GM12878 (cell line): ENCODE measurements around the gene PSMD4. TPM values are rescaled to one million over a fixed set of nuclear protein-coding genes. Genes with fewer than 3 reads are reported as not detected.

Source experiments
- CHD1 ChIP-seq: IDR thresholded peaks from 2 replicates; pipeline ENCODE4 v1.6.1; 2012; ENCODE audit warnings: low read depth, low read length, improper control_type of control experiment
- ESRRA ChIP-seq: IDR thresholded peaks from 2 replicates; pipeline ENCODE4 v1.6.1; 2012; ENCODE audit warnings: mild to moderate bottlenecking, low read length, improper control_type of control experiment
- JUNB ChIP-seq: IDR thresholded peaks from 2 replicates; pipeline ENCODE4 v1.6.1; 2016; ENCODE audit warnings: antibody characterized with exemption, mild to moderate bottlenecking
- RCOR1 ChIP-seq: conservative IDR thresholded peaks from 2 replicates; pipeline ENCODE4 v1.6.1; 2012; ENCODE audit warnings: low read depth, low read length, improper control_type of control experiment
- SP1 ChIP-seq: IDR thresholded peaks from one replicate; pipeline ENCODE4 v1.6.1; 2011; ENCODE audit warnings: low read depth, low read length
- TAF1 ChIP-seq: IDR thresholded peaks from 2 replicates; pipeline ENCODE4 v1.6.1; 2011; ENCODE audit warnings: mild to moderate bottlenecking, low read depth, low read length, borderline replicate concordance
- polyA plus RNA-seq, 11 experiments: library from polyadenylated mRNA; depleted of rRNA in 4 of 11; unstranded in 6 of 11; stranded (reverse) in 5 of 11; fragments of >200 nt; fragmentation: Nextera tagmentation in 4 of 11; fragmentation: Illumina TruSeq in 1 of 11; extraction: Ambion mirVana in 4 of 11; extraction: Trizol in 1 of 11; gene quantifications; 1 replicate in 1 of 11; 2 replicates in 10 of 11; pipeline versions ENCODE4 v1.2.1 to v1.2.3, GENCODE V29; 2011 to 2016; ENCODE audit warnings: inconsistent platforms in 2 of 11, missing spikeins in 2 of 11, low read depth in 1 of 11
- total RNA-seq, 4 experiments: library from RNA; depleted of rRNA in 3 of 4; stranded (reverse); fragments of >200 nt in 3 of 4; fragmentation: Illumina TruSeq in 1 of 4; extraction: Trizol in 1 of 4; gene quantifications; 2 replicates each; pipeline versions ENCODE4 v1.2.1 to v1.2.3, GENCODE V29; 2013 to 2021
- TF ChIP-seq, protein P1 (sequence below): fragments of 450-650 bp; formaldehyde crosslinking; IDR thresholded peaks from 2 replicates; pipeline ENCODE4 v1.5.0; 2022; ENCODE audit warnings: mild to moderate bottlenecking, missing genetic modification characterization
- TF ChIP-seq, protein P2 (sequence below): IDR thresholded peaks from 2 replicates; pipeline ENCODE4 v1.6.1; 2012; ENCODE audit warnings: mild to moderate bottlenecking, low read depth, low read length
- TF ChIP-seq, protein P3 (sequence below): fragments of 450-650 bp; IDR thresholded peaks from 2 replicates; pipeline ENCODE4 v1.6.1; 2017; ENCODE audit warnings: borderline replicate concordance
- TF ChIP-seq, protein P4 (sequence below): IDR thresholded peaks from 2 replicates; pipeline ENCODE4 v1.6.1; 2012; ENCODE audit warnings: improper control_type of control experiment, low read depth, low read length; ENCODE audit not compliant: insufficient replicate concordance
- TF ChIP-seq, protein P5 (sequence below): IDR thresholded peaks from 2 replicates; pipeline ENCODE4 v1.6.1; 2011; ENCODE audit warnings: mild to moderate bottlenecking, low read depth, low read length, moderate library complexity; ENCODE audit not compliant: insufficient replicate concordance

Gene PSMD4
- total and polyA plus RNA-seq, 10 of the 15 experiments (the other 5 are each of a cell fraction or from before 2014, with no cell fraction given): 129 to 281 (median 188) TPM

DNA sequence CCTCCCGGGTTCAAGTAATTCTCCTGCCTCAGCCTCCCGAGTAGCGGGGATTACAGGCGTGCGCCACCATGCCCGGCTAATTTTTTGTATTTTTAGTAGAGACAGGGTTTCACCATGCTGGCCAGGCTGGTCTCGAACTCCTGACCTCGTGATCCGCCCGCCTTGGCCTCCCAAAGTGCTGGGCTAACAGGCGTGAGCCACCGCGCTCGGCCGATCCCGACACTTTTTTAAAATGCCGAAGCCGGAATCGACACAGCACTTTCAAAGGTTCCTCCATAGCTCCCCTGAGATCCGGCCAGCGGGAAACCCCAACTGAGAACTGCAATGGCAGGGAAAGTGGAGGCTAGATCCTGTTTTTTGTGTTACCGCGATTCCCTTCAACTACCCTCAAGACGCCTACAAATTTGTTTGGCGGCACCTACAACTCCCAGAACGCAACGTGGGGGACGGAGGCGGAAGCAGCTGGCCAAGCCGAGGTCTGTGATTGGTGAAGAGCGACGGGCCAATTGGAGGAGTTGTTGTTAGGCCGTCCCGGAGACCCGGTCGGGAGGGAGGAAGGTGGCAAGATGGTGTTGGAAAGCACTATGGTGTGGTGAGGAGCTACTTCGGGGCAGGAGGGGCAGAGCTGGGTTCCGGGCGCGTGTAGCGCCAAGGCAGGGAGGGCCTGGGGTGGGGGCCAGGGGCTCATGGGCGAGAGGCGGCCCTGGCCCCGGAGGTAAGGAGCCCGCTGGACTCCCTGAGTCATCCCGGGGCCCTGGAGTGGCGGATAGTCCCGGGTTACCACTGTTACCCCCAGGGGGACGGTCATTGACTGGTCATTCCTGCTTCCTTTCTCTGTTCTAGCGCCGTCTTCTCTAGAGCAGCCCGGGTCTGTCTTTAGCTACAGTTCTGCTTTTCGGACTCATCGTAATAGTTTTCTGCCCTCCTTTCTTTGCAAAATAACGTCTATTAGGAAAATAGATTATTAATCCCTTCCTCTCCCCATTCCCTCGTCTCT, at the start of gene PSMD4 (continued):
- TF ChIP-seq, protein P1, sequence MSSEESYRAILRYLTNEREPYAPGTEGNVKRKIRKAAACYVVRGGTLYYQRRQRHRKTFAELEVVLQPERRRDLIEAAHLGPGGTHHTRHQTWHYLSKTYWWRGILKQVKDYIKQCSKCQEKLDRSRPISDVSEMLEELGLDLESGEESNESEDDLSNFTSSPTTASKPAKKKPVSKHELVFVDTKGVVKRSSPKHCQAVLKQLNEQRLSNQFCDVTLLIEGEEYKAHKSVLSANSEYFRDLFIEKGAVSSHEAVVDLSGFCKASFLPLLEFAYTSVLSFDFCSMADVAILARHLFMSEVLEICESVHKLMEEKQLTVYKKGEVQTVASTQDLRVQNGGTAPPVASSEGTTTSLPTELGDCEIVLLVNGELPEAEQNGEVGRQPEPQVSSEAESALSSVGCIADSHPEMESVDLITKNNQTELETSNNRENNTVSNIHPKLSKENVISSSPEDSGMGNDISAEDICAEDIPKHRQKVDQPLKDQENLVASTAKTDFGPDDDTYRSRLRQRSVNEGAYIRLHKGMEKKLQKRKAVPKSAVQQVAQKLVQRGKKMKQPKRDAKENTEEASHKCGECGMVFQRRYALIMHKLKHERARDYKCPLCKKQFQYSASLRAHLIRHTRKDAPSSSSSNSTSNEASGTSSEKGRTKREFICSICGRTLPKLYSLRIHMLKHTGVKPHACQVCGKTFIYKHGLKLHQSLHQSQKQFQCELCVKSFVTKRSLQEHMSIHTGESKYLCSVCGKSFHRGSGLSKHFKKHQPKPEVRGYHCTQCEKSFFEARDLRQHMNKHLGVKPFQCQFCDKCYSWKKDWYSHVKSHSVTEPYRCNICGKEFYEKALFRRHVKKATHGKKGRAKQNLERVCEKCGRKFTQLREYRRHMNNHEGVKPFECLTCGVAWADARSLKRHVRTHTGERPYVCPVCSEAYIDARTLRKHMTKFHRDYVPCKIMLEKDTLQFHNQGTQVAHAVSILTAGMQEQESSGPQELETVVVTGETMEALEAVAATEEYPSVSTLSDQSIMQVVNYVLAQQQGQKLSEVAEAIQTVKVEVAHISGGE (CRISPR knock-in tag): no peak
- TF ChIP-seq, protein P2, sequence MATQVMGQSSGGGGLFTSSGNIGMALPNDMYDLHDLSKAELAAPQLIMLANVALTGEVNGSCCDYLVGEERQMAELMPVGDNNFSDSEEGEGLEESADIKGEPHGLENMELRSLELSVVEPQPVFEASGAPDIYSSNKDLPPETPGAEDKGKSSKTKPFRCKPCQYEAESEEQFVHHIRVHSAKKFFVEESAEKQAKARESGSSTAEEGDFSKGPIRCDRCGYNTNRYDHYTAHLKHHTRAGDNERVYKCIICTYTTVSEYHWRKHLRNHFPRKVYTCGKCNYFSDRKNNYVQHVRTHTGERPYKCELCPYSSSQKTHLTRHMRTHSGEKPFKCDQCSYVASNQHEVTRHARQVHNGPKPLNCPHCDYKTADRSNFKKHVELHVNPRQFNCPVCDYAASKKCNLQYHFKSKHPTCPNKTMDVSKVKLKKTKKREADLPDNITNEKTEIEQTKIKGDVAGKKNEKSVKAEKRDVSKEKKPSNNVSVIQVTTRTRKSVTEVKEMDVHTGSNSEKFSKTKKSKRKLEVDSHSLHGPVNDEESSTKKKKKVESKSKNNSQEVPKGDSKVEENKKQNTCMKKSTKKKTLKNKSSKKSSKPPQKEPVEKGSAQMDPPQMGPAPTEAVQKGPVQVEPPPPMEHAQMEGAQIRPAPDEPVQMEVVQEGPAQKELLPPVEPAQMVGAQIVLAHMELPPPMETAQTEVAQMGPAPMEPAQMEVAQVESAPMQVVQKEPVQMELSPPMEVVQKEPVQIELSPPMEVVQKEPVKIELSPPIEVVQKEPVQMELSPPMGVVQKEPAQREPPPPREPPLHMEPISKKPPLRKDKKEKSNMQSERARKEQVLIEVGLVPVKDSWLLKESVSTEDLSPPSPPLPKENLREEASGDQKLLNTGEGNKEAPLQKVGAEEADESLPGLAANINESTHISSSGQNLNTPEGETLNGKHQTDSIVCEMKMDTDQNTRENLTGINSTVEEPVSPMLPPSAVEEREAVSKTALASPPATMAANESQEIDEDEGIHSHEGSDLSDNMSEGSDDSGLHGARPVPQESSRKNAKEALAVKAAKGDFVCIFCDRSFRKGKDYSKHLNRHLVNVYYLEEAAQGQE: no peak
- TF ChIP-seq, protein P3, sequence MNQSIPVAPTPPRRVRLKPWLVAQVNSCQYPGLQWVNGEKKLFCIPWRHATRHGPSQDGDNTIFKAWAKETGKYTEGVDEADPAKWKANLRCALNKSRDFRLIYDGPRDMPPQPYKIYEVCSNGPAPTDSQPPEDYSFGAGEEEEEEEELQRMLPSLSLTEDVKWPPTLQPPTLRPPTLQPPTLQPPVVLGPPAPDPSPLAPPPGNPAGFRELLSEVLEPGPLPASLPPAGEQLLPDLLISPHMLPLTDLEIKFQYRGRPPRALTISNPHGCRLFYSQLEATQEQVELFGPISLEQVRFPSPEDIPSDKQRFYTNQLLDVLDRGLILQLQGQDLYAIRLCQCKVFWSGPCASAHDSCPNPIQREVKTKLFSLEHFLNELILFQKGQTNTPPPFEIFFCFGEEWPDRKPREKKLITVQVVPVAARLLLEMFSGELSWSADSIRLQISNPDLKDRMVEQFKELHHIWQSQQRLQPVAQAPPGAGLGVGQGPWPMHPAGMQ: no peak
- TF ChIP-seq SP1: peak; percentile 97
- TF ChIP-seq, protein P4, sequence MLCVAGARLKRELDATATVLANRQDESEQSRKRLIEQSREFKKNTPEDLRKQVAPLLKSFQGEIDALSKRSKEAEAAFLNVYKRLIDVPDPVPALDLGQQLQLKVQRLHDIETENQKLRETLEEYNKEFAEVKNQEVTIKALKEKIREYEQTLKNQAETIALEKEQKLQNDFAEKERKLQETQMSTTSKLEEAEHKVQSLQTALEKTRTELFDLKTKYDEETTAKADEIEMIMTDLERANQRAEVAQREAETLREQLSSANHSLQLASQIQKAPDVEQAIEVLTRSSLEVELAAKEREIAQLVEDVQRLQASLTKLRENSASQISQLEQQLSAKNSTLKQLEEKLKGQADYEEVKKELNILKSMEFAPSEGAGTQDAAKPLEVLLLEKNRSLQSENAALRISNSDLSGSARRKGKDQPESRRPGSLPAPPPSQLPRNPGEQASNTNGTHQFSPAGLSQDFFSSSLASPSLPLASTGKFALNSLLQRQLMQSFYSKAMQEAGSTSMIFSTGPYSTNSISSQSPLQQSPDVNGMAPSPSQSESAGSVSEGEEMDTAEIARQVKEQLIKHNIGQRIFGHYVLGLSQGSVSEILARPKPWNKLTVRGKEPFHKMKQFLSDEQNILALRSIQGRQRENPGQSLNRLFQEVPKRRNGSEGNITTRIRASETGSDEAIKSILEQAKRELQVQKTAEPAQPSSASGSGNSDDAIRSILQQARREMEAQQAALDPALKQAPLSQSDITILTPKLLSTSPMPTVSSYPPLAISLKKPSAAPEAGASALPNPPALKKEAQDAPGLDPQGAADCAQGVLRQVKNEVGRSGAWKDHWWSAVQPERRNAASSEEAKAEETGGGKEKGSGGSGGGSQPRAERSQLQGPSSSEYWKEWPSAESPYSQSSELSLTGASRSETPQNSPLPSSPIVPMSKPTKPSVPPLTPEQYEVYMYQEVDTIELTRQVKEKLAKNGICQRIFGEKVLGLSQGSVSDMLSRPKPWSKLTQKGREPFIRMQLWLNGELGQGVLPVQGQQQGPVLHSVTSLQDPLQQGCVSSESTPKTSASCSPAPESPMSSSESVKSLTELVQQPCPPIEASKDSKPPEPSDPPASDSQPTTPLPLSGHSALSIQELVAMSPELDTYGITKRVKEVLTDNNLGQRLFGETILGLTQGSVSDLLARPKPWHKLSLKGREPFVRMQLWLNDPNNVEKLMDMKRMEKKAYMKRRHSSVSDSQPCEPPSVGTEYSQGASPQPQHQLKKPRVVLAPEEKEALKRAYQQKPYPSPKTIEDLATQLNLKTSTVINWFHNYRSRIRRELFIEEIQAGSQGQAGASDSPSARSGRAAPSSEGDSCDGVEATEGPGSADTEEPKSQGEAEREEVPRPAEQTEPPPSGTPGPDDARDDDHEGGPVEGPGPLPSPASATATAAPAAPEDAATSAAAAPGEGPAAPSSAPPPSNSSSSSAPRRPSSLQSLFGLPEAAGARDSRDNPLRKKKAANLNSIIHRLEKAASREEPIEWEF: peak; percentile 44
- peak; percentile 85 for TF ChIP-seq TAF1
- TF ChIP-seq CHD1: no peak
- no peak for TF ChIP-seq ESRRA
- no peak for TF ChIP-seq RCOR1
- TF ChIP-seq, protein P5, sequence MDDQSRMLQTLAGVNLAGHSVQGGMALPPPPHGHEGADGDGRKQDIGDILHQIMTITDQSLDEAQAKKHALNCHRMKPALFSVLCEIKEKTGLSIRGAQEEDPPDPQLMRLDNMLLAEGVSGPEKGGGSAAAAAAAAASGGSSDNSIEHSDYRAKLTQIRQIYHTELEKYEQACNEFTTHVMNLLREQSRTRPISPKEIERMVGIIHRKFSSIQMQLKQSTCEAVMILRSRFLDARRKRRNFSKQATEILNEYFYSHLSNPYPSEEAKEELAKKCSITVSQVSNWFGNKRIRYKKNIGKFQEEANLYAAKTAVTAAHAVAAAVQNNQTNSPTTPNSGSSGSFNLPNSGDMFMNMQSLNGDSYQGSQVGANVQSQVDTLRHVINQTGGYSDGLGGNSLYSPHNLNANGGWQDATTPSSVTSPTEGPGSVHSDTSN: peak; percentile 78
- no peak for TF ChIP-seq JUNB
